ENCODE measurements around the gene TDRD7. TPM values are rescaled to one million over a fixed set of nuclear protein-coding genes. Genes with fewer than 3 reads are reported as not detected.

TDRD7 gene
- total and polyA plus RNA-seq, 8 donors: 6.3 to 17.5 (median 7.4) TPM

GRCh38 chr9:97518166-97518908 lies 106.4 kb downstream of the TDRD7 start:
- Histone ChIP-seq H3K27me3 (peaks cover 0 to 16% of the 10 kb centered on the region in 2 donors), H3K4me1 (peaks cover 4 to 13% of the 10 kb centered on the region in 2 donors), H3K9me3 (no peaks in the 10 kb centered on the region), H3K4me3 (no peak overlapping the region), H3K27ac (peak overlapping the region in 1 of 2 donors; percentile 70), H3K36me3 (no peaks in the 10 kb centered on the region)
- ATAC-seq (no peak), DNase-seq (no peak)
- TF ChIP-seq, protein P1, sequence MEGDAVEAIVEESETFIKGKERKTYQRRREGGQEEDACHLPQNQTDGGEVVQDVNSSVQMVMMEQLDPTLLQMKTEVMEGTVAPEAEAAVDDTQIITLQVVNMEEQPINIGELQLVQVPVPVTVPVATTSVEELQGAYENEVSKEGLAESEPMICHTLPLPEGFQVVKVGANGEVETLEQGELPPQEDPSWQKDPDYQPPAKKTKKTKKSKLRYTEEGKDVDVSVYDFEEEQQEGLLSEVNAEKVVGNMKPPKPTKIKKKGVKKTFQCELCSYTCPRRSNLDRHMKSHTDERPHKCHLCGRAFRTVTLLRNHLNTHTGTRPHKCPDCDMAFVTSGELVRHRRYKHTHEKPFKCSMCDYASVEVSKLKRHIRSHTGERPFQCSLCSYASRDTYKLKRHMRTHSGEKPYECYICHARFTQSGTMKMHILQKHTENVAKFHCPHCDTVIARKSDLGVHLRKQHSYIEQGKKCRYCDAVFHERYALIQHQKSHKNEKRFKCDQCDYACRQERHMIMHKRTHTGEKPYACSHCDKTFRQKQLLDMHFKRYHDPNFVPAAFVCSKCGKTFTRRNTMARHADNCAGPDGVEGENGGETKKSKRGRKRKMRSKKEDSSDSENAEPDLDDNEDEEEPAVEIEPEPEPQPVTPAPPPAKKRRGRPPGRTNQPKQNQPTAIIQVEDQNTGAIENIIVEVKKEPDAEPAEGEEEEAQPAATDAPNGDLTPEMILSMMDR (IDR thresholded peaks at IDR 0.05): no peak
- intact Hi-C loops (cut with DNase I): no loop called here

DNA sequence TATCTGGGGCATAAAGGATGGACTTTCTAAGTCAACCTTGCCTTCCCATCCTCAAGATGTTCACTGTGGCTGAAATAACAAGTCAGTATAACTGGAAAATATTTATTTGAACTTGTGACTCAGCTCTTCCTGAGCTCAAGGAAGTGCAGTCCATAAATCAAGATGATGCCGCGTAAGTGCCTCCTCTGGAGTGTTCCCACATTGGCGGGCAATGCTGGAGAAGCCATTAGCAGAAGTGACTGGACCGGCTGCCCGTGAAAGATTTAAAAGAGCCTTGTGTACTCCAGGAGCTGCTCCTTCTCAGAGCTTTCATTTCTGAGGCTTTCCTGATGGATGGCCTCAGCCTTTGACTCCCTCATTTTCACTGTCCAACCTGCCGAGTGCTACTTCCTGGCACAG lies 107.0 kb downstream of the TDRD7 start:
- H3K4me3 ChIP-seq: no peak overlapping the region
- peak; percentile 92 for ATAC-seq
- H3K9me3 ChIP-seq: no peaks in the 10 kb centered on the region
- H3K27ac ChIP-seq: peak overlapping the region in 1 of 2 donors; percentile 70
- peaks cover 0 to 16% of the 10 kb centered on the region in 2 donors for H3K27me3 ChIP-seq
- H3K4me1 ChIP-seq: peaks cover 4 to 13% of the 10 kb centered on the region in 2 donors
- DNase-seq: peak in 2 of 4 donors; percentile 29 to 62
- no peaks in the 10 kb centered on the region for H3K36me3 ChIP-seq
- intact Hi-C loops (cut with DNase I): no loop called here
- TF ChIP-seq, protein P1 (IDR thresholded peaks at IDR 0.05): no peak

- peaks cover 0 to 16% of the 10 kb centered on the region in 2 donors for H3K27me3 ChIP-seq
- DNase-seq (no peak), ATAC-seq (no peak)
- no peak overlapping the region for H3K4me3 ChIP-seq
- H3K9me3 ChIP-seq: no peaks in the 10 kb centered on the region
- H3K36me3 ChIP-seq: no peaks in the 10 kb centered on the region
- intact Hi-C loops (cut with DNase I): no loop called here
- TF ChIP-seq, protein P1 (IDR thresholded peaks at IDR 0.05): no peak
- peak overlapping the region in 1 of 2 donors; percentile 70 for H3K27ac ChIP-seq
- H3K4me1 ChIP-seq: peaks cover 4 to 13% of the 10 kb centered on the region in 2 donors
Measured at GRCh38 chr9:97519441-97519970, 107.6 kb downstream of the TDRD7 start.

- H3K27me3 ChIP-seq: peaks cover 0 to 16% of the 10 kb centered on the region in 2 donors
- peaks cover 4 to 13% of the 10 kb centered on the region in 2 donors for H3K4me1 ChIP-seq
- DNase-seq: no peak
- H3K27ac ChIP-seq: no peak overlapping the region
- no peak overlapping the region for H3K4me3 ChIP-seq
- ATAC-seq: no peak
- no peaks in the 10 kb centered on the region for H3K9me3 ChIP-seq
- H3K36me3 ChIP-seq: no peaks in the 10 kb centered on the region
- intact Hi-C loops (cut with DNase I): no loop called here
- TF ChIP-seq, protein P1 (IDR thresholded peaks at IDR 0.05): no peak
Measured at GRCh38 chr9:97521576-97522333, 109.9 kb downstream of the TDRD7 start.

DNA sequence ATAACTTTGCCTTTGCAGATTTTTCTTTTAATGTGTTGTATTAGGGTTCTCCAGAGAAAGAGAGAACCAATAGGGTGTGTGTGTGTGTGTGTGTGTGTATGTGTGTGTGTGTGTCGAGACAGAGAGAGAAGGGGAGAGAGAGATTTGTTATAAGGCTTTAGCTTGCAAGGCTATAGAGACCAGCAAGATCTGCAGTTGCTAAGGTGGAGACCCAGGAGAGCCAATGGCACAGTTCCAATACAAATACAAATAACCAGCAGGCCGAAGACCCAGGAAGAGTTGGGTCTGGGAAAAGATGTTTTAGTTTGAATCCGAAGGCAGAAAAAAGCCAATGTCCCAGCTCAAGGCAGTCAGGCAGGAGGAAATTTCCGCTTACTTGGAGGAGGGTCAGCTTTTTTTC lies 112.5 kb downstream of the TDRD7 start:
- DNase-seq: no peak
- Histone ChIP-seq H3K36me3 (no peaks in the 10 kb centered on the region), H3K9me3 (no peaks in the 10 kb centered on the region), H3K27me3 (peaks cover 0 to 3% of the 10 kb centered on the region in 2 donors), H3K4me3 (no peak overlapping the region), H3K27ac (no peak overlapping the region), H3K4me1 (peaks cover under 1 to 12% of the 10 kb centered on the region in 2 donors)
- TF ChIP-seq, protein P1 (IDR thresholded peaks at IDR 0.05): no peak
- no peak for ATAC-seq
- intact Hi-C loops (cut with DNase I): no loop called here

All from left lung (tissue), 10 donors.